Epithelial cell of esophagus (primary cell): ENCODE data around the gene MTCP1.
A peak's percentile ranks its signal among the peaks of the same experiment; 100 is the strongest.

Experiments used
- DNase-seq: peaks from one replicate; pipeline ENCODE4 v3.0.0; 2010; ENCODE audit warnings: low read depth
- H3K4me3 ChIP-seq: 2 replicates; pipeline ENCODE4 v1.5.1; 2011; ENCODE audit warnings: mild to moderate bottlenecking, low read length, control low read depth
- TF ChIP-seq, protein P1 (sequence below): IDR thresholded peaks from 2 replicates; pipeline ENCODE4 v1.5.1; 2011; ENCODE audit warnings: low read depth, mild to moderate bottlenecking, low read length, control low read depth, inconsistent platforms; ENCODE audit not compliant: insufficient read depth; ENCODE audit errors: missing control alignments

MTCP1 gene, protein sequence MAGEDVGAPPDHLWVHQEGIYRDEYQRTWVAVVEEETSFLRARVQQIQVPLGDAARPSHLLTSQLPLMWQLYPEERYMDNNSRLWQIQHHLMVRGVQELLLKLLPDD

DNA sequence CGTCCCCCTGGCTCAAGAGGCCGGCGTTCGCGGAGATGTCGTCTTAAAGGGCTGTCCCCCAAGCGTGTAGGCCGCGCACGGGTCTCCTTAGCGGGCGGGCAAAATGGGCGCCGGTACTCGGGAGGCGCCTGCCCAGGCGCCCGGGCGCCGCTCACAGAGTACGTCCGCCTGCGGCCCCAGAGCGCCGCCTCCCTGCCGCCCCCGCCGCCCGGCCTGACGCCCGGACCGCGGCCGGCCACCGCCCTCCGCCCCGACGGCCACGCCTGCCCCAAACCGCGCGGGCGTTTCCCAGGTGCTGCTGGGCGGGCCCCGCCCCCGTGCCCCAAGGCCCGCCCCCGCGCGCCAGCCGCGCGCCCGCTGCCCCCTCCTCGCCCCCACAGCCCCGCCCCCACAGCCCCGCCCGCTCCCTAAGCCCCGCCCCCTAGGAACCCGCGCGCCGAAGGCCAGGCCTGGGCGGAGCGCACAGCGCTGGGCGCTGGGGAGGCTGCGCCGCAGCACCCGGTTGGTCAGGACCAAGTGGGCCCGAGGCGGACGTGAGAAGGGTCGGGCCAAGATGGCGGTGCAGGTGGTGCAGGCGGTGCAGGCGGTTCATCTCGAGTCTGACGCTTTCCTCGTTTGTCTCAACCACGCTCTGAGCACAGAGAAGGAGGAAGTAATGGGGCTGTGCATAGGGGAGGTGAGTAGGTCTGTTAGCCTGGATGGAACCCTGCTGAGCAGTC lies at the start of gene MTCP1, which contains the start of the genes BRCC3 and CMC4:
Gene MTCP1 (minus strand): TSS at position 162 of the 719 bp plus-strand sequence. CDS start 5,126 bp downstream, outside the sequence.
Gene BRCC3 (plus strand): TSS at position 534 of the 719 bp plus-strand sequence. CDS start 20 bp downstream, at position 554.
Gene CMC4 (minus strand): TSS at position 162 of the 719 bp plus-strand sequence. CDS start 7,113 bp downstream, outside the sequence.
- TF ChIP-seq, protein P1, sequence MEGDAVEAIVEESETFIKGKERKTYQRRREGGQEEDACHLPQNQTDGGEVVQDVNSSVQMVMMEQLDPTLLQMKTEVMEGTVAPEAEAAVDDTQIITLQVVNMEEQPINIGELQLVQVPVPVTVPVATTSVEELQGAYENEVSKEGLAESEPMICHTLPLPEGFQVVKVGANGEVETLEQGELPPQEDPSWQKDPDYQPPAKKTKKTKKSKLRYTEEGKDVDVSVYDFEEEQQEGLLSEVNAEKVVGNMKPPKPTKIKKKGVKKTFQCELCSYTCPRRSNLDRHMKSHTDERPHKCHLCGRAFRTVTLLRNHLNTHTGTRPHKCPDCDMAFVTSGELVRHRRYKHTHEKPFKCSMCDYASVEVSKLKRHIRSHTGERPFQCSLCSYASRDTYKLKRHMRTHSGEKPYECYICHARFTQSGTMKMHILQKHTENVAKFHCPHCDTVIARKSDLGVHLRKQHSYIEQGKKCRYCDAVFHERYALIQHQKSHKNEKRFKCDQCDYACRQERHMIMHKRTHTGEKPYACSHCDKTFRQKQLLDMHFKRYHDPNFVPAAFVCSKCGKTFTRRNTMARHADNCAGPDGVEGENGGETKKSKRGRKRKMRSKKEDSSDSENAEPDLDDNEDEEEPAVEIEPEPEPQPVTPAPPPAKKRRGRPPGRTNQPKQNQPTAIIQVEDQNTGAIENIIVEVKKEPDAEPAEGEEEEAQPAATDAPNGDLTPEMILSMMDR = no peak
- peak within 1 kb of the TSS; percentile 69 for H3K4me3 ChIP-seq
- peak; percentile 81 for DNase-seq

DNA sequence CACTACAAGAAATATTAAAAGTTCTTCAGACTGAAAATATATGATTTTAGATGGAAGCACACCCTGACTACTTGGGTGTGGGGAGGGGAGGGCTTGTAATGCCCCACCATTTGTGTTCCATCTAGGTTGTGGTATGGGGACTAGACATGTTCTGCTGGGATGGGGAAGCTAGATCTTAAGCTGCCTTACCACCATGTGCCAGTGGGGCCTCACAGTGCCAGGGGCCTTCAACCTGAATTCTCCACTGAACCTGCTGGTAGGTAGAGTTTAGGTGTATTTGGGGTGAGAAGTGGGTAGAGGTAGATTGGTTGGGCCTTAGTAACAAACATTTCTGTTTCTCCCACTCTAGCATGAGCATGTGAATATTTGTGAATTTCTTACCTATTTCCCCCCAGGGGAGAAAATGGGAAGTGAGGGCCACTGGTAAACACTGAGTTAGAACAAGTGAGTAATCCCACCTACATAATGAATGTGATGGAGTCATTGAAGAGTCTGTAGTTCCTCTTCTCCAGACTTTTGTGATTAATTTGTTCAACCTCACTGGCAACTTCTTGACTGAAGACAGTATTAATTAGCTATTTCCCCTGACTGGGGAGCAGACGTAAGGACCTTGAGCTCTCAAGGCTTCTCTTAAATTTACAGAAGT lies 44.4 kb upstream of the MTCP1 start:
- DNase-seq = peak; percentile 21
- TF ChIP-seq, protein P1 = no peak
- no peak overlapping the region for H3K4me3 ChIP-seq

DNA sequence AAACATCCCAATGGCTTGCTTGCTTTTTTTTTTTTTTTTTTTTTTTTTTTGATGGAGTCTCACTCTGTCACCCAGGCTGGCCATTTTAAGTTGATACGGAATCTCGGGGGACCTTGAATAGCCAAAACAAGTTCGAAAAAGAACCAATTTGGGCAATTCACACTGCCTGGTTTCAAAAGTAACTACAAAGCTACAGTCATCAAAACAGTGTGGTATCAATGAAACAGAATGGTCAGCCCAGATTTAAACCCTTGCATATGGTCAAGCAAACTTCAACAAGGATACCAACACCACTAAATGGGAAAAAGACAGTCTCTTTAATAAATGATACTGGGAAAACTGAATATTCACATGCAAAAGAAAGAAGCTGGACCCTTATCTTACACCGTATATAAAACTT lies 42.2 kb upstream of the MTCP1 start:
- no peak overlapping the region for H3K4me3 ChIP-seq
- no peak for DNase-seq
- TF ChIP-seq, protein P1 = no peak

DNA sequence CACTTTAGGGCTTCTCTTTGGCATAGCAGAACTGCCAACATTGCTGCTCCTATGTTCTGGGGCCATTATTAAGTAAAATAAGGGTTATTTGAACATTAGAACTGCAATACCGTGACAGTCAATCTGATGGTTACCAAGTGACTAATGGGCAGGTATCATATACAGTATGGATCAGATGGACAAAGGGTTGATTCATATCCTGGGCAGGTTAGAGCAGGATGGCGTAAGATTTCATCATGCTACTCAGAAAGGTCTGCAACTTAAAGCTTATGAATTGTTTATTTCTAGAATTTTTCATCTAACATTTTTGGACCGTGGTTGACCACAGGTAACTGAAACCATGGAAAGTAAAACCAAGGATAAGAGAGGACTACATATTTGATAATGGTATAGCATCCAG lies 41.2 kb upstream of the MTCP1 start:
- peak; percentile 83 for DNase-seq
- TF ChIP-seq, protein P1 = no peak

DNA sequence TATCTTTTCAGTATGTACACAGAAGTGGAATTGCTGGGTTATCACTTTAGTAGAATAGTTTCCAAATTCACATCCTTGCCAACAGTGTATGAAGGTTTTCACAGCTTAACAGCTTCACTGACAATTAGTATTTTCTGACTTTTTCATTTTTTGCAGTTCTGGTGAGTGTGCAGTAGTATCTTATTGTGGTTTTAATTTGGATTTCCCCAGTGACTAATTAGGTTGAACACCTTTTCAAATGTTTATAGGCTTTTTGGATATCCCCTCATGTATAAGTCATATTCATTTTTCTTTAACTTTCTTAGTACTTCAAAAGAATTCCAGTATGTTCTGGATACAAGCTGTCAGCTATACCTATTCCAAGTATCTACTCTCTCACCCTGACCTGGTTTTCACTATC lies 37.5 kb upstream of the MTCP1 start:
- no peak overlapping the region for H3K4me3 ChIP-seq
- no peak for DNase-seq
- TF ChIP-seq, protein P1 = no peak

More for the DNA sequence above, 41.2 kb upstream of the MTCP1 start:
- no peak overlapping the region for H3K4me3 ChIP-seq

DNA sequence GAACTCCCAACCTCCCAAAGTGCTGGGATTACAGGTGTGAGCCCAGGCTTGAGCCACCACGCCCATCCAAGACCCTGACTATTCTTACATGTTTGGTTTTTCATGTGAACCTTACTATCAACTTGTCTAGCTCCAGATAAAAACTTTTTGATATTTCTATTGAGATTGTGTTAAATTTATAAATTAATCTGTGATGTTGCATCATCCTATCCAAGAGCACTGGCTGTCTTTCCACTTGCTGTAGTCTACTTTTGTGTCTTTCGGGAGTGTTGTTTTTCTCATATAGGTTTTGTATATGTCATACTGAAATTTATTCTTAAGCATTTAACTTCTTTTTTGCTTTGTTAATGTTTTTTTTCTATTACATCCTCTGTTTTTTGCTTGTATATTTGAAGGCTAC lies 35.0 kb upstream of the MTCP1 start:
- DNase-seq = no peak
- H3K4me3 ChIP-seq = no peak overlapping the region
- TF ChIP-seq, protein P1 = no peak
